Keratinocyte (primary cell): ENCODE results near the gene FBXO46.

Experiments
- EZH2 ChIP-seq: IDR thresholded peaks from one replicate; pipeline ENCODE4 v1.6.1; 2012; ENCODE audit warnings: inconsistent platforms, mild to moderate bottlenecking, low read length, moderate library complexity
- TF ChIP-seq, protein P1 (sequence below), 3 experiments: IDR thresholded peaks in 1 of 3; conservative IDR thresholded peaks in 1 of 3; optimal IDR thresholded peaks in 1 of 3; 2 replicates in 2 of 3; 3 replicates in 1 of 3; pipeline versions ENCODE3 to v1.5.1; 2011; ENCODE audit warnings: low read length in 3 of 3, mild to moderate bottlenecking in 3 of 3, moderate library complexity in 2 of 3, control low read depth in 1 of 3, inconsistent platforms in 1 of 3; ENCODE audit not compliant: insufficient read depth in 2 of 3; ENCODE audit errors: extremely low read depth in 1 of 3

DNA sequence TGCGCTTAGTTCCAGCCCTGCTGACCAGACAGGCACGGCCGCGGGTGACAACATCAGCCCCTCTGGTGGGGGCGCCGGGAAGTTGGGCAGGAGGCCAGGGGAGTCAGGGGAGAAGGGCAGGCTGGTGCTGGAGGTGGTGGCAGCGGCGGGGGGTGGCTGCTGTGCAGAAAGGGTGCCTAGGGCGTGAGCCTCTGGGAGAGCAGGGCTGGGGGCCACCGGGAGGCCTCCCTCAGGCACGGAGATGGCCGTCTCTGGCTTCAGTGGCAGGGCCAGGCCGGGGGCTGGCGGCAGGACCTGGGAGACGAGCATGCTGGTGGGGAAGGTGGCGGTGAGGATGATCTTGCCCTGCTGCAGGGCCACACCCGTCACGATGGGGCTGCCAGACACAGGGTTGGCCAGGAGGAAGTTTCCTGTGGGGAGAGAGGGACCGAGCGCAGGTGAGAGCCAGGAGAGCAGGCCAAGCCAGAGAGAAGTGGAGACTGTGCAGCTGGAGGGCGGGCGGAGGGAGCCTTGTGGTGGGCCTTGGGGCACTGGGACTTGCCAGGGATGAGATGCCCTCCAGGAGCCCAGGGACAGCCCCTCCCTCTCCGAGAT is 35.1 kb upstream of the FBXO46 start:
- no peak for TF ChIP-seq EZH2
- TF ChIP-seq, protein P1, sequence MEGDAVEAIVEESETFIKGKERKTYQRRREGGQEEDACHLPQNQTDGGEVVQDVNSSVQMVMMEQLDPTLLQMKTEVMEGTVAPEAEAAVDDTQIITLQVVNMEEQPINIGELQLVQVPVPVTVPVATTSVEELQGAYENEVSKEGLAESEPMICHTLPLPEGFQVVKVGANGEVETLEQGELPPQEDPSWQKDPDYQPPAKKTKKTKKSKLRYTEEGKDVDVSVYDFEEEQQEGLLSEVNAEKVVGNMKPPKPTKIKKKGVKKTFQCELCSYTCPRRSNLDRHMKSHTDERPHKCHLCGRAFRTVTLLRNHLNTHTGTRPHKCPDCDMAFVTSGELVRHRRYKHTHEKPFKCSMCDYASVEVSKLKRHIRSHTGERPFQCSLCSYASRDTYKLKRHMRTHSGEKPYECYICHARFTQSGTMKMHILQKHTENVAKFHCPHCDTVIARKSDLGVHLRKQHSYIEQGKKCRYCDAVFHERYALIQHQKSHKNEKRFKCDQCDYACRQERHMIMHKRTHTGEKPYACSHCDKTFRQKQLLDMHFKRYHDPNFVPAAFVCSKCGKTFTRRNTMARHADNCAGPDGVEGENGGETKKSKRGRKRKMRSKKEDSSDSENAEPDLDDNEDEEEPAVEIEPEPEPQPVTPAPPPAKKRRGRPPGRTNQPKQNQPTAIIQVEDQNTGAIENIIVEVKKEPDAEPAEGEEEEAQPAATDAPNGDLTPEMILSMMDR (optimal IDR thresholded peaks at IDR 0.05 in 1 of 3, IDR thresholded peaks at IDR 0.05 in 1 of 3, conservative IDR thresholded peaks at IDR 0.05 in 1 of 3; ENCODE audit: extremely low read depth in 1 of 3, insufficient read depth in 2 of 3, low read length in 3 of 3), result no peak
